HG02571 (cell line): ENCODE results near the gene TUBB2A.
A peak's percentile ranks its signal among the peaks of the same experiment; 100 is the strongest.
"Not testable (repeated sequence)": the region's sequence is repeated elsewhere in the genome, so short reads cannot be mapped to it uniquely, and the experiment has no call there.

ENCODE experiments used
- ATAC-seq: cut with Tn5 transposase; IDR thresholded peaks from one replicate; pipeline ENCODE4 v1.9.1; 2021; ENCODE audit warnings: mild to moderate bottlenecking, moderate library complexity; ENCODE audit not compliant: unreplicated experiment

TUBB2A gene

GRCh38 chr6:3157131-3157933 is at the start of gene TUBB2A:
Gene TUBB2A (minus strand): TSS chr6:3157544. CDS start chr6:3157463, 81 bp downstream.
- peak; percentile 68 for ATAC-seq

- ATAC-seq = no peak
These were observed 49.1 kb upstream of the TUBB2A start for GRCh38 chr6:3206339-3207015.

GRCh38 chr6:3205913-3206312 is 48.6 kb upstream of the TUBB2A start:
- ATAC-seq = no peak

DNA sequence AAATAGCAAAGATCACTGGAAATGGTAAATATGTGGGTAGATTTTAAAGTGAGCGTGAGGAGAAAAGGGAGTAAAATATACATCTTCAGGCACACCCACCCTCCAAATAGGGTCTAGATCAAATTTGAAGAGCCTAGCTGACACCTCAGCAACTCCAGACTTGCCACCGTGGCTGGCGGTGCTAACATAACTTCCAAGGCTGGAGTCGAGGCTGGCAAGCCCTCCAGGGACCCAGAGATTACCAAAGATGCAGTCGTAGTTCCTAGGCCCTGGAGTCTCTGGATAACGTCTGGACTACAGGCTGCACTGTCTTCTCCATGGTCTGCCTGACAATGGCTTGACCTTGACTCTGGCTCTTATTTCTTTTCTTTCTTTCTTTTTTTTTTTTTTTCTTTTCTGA is 47.6 kb upstream of the TUBB2A start:
- ATAC-seq = no peak

DNA sequence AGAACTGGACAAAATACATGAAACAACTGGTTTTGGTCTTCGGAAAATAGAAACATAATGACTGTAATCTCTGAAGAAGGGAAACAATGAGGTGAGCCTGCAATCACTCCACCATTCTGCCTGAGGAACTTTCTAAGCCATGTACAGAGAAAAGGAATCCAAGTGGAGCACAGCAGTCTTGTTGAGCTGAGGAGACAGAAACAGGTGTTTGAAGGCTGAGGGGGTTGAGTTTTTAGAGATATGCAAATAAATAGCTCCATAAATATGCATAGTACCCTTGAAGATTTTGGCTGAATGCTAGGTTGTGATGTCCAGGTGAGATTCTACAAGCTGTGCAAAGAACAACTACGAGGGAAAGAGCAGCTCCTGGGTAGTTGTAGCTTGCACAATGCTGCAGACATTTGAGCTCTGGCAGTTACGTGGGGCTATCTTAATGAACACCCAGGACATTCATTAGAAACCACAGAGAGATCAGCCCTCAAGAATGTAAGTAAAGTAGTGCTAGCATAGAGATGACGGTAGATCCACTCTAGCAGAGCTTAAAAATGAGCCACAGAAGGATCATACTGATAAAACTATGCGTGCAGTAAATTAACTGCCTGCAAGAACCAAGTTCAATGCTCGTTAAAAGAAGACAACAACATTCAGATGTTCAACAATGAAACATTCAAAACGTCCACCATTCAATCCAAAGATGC is 45.8 kb upstream of the TUBB2A start:
- ATAC-seq = no peak

GRCh38 chr6:3201388-3201787 is 44.0 kb upstream of the TUBB2A start:
- ATAC-seq = no peak

DNA sequence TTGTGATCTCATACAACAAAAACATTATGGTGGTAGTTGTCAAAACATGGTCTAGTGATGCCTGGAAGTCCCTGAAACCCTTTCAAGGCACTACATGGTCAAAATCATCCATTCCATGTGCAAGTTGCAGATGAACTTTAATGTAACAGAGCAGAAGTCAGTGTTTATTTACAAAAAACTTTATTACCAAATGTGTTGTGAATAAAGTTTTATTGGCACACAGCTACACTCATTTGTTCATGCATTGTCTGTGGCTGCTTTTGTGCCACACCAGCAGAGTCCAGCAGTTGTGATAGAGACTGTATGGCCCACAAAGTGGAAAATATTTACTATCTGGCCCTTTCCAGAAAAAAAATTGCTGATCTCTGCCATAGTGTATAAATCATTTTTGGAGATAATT is 43.3 kb upstream of the TUBB2A start:
- no peak for ATAC-seq

- no peak for ATAC-seq
These were observed 42.0 kb upstream of the TUBB2A start for GRCh38 chr6:3199382-3199781.

GRCh38 chr6:3197734-3198133 is 40.4 kb upstream of the TUBB2A start:
- ATAC-seq = not testable (repeated sequence)

DNA sequence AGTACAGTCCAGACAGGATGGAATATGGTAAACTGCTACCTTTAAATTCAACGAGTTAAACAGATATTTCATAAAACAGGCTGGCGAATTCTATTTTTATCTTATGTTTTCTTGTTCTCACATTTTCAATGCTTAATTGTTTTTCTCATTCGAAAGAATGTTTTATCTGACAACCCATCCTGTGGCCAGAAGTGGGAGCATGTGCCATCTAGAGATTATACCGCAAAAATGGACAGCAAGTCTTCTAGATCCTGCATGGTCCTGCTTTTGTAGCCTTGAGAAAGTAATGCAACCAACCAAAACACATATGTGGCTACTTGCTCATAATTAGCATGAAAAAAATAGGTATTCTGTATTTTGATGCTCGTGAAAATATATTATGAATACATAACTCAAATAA is 39.4 kb upstream of the TUBB2A start:
- no peak for ATAC-seq

DNA sequence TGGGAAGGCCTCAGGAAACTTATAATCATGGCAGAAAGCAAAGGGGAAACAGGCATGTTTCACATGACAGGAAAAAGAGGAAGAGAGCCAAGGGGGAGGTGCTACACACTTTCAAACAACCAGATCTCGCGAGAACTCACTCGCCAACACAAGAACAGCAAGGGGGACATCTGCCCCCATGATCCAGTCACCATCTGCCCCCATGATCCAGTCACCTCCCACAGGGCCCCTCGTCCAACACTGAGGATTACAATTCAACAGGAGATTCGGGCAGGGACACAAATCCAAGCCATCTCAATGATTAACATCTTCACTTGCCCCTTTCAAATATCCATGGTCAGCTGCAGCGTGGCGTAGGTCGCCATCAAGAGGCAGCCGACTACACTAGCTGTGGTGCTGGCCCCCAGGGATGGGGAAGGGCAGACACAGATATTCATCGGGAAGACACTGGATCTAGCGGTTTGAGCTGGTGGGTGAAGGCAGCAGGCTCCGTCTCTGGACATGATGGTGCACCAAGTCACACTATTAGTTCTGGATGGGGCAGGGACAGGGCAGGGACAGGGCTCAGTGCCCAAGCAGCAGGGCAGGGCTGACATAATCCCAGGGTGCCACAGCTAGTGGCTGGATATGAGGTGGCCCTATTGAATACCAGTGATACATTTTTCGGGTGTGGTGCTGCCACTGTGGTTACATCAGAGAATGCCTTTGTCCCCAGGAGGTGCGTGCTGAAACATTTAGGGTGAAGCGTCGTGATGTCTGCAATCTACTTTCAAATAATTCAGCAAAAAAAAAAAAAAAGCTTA is 38.6 kb upstream of the TUBB2A start:
- ATAC-seq = no peak

GRCh38 chr6:3195420-3195694 is 38.0 kb upstream of the TUBB2A start:
- no peak for ATAC-seq

- no peak for ATAC-seq
These were observed 37.4 kb upstream of the TUBB2A start for GRCh38 chr6:3194535-3195419.

DNA sequence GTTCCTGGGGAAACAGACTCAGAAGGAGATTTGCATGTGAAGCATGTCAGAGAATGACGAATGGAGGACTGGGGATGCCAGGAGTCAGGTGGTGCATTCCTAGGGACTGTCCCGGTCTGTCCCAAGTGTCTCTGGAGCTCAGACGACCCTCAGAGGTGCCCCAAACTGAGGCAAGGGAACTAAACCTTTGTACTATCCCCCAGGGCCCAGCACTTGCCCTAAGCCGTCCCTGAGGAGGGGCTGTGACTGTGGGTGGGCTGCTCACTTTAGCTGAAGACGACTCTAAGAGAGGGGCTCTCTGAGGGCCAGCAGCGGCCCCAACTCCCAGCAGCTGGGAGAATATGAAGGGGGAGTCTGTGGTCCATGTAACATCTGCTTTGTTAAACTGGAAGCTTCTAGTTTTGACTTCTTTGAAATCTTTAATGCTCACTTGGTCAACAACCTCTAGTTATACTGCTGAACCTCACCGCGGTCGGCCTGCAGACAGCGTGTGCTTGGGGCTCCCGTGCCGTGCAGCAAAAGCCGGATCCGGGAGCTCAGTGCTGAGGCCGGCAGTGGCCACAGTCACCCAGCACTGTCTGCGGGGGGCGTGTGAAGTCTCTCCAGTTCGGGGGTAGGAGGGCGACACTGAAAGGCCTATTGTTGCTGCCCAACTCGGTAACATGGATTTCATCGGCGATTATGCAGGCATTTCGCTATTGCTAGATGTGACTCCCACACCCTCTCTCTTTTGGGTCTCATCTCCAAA is 35.9 kb upstream of the TUBB2A start:
- ATAC-seq = no peak

GRCh38 chr6:3190779-3191178 is 33.4 kb upstream of the TUBB2A start:
- no peak for ATAC-seq

DNA sequence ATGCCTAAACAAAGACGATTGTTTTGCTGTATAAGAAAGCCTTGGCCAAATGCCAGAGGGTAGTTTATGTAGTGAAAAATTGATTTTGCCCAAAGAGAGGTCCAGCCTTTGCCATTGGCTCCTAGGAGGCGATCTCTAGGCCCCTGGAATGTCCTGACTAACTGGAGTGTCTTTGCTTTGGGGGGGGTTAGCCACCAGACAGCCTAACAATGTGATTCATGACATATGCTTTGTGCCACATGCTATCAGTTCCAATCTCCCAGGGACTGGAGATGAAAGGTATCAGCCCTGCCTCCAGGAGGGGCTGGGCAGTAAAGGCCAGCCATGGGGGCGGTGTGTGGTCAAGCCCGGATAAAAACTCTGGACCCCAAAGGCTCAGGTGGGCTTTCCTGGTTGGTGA is 32.7 kb upstream of the TUBB2A start:
- ATAC-seq = no peak

DNA sequence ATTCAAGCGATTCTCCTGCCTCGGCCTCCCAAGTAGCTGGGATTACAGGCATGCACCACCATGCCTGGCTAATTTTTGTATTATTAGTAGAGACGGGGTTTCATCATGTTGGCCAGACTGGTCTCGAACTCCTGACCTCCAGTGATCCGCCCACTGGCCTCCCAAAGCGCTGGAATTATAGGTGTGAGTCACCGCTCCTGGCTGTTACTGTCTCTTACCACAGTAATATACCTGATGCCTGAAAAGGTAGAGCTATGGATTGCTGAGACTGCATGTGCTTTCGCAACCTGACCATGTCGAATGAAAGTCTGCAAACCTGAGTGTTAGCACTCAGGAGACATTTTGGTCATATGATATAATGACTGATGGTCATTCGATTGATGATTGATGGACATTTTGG is 31.8 kb upstream of the TUBB2A start:
- not testable (repeated sequence) for ATAC-seq

- ATAC-seq = no peak
These were observed 30.9 kb upstream of the TUBB2A start for GRCh38 chr6:3188262-3188661.

DNA sequence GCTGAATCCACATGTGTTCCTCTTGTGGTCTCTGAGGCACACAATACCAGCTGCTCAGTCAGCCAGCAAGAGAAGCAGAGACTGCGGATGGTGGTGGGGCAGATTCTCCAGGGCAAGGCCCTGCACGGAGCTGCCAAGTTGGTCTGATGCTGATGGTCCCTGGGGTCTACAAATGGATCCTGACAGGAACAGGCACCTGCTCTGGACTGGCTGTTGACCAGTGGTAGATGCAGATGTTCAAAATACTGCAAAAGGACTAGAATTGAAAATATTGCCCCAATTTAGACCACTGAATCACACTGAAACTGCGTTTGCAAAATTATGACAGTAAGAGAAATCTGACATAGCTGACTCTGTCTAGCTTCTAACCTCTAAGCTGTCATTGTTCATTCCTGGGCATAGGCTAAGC is 29.6 kb upstream of the TUBB2A start:
- ATAC-seq = no peak

DNA sequence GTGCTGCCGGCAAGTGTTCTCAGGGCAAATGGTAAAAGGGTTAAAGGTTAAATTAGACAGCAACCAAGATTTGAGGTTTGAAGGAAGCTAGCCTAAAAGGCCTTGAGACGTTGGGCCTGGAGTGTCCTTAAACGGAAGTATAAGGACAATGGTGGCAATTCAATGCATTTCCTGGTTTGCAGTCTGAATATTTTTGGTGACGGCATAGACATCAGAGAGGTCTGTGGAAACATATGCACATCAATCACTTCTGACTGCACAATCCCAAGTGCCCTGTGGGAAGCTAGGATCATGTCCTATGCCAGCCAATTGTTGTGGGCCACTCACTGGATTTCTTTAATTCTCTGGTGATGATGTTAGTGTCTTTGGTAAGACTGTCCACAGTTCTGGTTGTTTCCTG is 25.7 kb upstream of the TUBB2A start:
- ATAC-seq = no peak
